NCI-H2107 treated with DMSO at 0.1 percent for 48 hours (cell line): ENCODE results near the gene LARP6.
"Not testable (repeated sequence)": the region's sequence is repeated elsewhere in the genome, so short reads cannot be mapped to it uniquely, and the experiment has no call there.

Experiments used
- DNase-seq: peaks from one replicate; lab custom pipeline; 2025; ENCODE audit not compliant: unreplicated experiment; lab: John Stamatoyannopoulos, UW

The LARP6 gene

DNA sequence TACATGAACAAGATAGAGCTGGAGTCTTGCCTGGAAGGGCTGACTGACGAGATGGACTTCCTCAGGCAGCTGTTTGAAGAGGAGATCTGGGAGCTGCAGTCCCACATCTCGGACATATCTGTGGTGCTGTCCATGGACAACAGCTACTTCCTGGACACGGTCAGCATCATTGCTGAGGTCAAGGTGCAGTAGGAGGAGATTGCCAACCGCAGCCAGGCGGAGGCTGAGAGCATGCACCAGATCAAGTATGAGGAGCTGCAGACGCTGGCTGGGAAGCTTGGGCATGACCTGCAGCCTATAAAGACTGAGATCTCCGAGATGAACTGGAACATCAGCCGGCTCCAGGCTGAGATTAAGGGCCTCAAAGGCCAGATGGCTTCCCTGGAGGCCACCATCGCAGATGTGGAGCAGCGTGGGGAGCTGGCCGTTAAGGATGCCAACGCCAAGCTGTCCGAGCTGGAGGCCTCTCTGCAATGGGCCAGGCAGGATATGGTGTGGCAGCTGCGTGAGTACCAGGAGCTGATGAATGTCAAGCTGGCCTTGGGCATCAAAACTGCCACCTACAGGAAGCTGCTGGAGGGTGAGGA is 5.5 kb upstream of the LARP6 start:
- no peak for DNase-seq

DNA sequence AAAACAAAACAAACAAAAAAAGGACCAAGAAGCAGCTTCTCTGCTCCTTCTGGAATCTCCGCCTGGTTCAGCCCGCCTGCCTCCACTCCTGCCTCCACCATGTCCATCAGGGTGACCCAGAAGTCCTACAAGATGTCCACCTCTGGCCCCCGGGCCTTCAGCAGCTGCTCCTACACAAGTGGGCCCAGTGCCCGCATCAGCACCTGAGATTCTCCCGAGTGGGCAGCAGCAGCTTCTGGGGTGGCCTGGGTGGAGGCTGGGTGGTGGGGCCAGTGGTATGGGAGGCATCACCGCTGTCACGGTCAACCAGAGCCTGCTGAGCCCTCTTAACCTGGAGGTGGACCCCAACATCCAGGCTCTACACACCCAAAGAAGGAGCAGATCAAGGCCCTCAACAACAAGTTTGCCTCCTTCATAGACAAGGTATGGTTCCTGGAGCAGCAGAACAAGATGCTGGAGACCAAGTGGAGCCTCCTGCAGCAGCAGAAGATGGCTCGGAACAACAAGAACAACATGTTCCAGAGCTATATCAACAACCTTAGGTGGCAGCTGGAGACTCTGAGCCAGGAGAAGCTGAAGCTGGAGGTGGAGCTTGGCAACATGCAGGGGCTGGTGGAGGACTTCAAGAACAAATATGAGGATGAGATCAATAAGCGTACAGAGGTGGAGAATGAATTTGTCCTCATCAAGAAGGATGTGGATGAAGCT is 4.8 kb upstream of the LARP6 start:
- not testable (repeated sequence) for DNase-seq

DNA sequence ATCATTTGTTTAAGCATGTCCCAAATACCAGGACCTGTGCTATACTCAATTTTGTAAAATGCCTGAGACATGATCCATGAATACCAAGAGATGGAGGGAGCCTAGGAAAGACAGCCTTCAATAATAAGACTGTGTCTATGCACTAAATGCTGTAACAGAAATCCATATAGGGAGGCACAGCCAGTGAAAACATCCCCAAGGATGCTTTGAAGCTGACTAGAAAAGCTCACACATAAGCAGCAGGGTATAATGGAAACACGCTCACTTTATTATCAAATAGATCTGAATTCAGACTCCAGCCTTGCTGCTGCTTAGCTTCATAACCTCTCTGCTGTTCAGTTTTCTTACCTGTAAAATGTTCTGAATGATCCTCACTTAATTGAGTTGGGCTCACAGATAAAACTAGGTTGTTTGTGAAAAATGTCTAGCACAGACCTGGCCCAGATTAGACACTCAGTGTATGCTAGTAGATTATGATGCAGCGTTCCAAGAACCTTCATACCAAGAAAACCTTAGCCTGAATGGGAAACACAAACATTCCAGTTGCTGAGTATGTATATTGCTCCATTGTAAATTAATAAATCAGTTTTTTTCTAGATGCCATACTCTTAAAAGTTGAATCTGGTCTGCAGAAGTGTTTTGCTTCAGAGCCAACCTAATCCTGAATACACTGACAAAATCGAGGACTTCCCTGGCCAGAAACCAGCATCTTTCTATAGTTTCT is 3.8 kb upstream of the LARP6 start:
- DNase-seq: no peak

DNA sequence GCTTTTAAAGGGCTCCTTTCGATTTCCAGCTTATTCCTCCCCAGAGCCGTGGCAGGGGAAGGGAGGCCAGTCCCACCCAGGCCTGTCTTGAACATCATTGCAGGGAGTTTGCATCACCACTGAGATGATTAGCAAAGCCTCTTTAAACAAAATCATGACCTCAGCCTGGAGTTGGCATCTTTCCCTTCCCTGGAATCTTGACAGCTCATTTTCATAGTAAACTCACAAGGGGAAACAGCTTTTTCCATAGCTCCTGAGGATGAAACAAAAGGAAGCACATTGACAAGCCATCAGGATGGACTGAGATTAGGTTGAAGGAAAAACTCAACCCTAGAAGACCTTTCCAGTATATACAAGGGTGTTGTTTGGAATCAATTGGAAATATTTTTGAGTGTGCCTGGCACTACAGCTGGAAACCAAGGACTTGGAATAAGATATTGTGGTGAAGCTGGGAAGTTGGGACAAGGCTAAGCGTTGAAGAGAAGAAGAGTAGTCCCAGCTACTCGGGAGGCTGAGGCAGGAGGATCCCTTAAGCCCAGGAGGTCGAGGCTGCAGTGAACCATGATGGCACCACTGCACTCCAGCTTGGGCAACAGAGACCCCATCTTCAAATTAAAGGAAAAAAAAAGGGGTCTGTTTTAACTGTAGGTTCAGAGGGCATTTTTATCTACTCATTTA is 3.1 kb upstream of the LARP6 start:
- no peak for DNase-seq

DNA sequence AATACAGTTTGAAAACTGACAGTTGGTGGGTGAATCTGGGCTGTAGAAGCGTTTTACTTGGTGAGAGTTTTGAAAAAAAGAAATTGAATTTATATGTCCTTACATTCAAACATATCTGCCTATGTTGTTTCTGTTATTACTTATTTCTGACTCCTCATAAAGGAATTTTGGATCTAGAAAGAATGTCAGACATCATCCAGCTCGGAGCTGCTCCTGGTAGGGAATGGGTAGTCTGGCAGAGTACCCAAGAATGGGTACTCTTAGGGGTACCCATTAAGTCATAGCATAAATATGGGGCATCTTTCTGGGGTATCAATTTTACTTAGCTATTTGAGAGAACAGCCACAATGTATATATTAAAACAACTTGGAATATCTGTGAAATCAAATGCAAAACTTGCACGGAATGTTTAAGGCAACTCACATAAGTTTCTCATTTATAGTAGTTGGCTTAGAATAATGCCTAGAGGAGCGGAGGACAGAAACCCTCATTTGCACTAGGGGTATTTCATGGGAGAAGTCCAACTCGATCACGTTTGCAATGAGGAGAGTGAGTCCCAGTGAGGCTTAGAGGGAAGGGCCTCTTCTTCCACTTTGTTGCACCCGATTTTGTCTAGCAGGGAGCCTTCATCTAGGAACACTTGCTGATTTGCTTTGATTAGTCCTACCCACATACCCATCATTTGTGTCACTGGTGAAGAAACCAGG is 2.4 kb upstream of the LARP6 start:
- DNase-seq: no peak

DNA sequence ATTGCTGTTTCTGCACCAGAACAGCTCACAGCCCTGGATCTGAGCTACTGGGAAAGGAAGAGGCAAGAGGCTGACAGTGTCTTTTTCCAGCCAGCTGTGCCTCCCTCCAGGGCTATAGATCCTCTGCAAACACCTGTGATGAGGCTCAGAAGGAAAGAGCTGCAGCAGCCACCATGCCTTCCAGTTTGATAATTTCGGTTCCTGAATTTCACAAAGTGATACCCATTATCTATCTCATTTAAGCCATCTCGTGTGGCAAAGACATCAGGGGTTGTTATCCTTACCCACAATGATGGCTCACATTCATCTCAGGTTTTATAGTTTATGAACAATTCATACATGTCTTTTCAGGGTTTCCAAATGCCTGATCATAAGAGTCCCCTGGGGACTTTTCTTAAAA is 1.8 kb upstream of the LARP6 start:
- no peak for DNase-seq

DNA sequence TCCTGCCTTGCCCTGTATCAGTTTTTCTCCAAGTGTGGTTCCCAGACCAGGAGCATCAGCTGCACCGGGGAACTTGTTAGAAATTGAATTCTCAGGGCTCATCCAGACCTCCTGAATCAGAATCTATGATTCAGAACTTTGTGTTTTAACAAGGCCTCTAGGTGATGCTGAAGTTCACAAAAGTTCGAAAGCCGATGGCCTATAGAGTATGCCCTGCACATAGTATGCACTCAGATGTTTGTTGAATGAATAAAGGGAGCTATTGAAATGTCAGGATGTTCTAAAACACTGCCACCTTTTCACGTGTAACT is 664 bp upstream of the LARP6 start:
- no peak for DNase-seq

DNA sequence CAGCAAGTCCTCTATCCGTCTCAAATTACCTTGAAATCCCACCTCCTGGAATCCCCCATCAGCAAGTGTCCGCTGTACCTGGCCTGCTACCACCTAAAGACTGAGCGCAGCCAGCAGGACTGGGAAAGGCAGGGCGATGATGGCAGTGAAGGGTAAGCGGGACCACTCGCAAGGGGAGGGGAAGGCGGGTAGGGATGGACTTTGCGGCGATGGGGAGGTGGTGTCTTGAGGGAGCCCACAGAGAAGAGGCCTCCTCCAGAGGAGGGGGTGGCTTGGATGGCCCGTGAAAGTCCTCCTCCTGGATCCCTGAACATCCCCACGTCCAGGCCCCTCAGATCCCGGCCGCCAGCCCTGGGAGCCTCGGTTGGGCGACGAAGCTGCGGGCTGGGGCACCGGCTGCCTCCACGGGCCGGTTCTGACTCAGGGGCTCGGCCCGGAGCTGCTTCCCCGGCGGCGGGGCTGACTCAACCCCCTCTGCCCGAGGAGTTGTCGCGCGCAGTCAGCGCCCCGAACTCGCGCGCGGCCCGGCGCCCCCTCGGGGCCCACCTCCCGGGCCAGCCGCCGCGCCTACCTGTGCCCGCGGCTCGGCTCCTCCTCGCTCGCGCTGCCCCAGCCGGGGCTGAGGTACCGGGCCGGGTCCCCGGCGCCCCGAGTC is 512 bp downstream of the LARP6 start:
- no peak for DNase-seq

DNA sequence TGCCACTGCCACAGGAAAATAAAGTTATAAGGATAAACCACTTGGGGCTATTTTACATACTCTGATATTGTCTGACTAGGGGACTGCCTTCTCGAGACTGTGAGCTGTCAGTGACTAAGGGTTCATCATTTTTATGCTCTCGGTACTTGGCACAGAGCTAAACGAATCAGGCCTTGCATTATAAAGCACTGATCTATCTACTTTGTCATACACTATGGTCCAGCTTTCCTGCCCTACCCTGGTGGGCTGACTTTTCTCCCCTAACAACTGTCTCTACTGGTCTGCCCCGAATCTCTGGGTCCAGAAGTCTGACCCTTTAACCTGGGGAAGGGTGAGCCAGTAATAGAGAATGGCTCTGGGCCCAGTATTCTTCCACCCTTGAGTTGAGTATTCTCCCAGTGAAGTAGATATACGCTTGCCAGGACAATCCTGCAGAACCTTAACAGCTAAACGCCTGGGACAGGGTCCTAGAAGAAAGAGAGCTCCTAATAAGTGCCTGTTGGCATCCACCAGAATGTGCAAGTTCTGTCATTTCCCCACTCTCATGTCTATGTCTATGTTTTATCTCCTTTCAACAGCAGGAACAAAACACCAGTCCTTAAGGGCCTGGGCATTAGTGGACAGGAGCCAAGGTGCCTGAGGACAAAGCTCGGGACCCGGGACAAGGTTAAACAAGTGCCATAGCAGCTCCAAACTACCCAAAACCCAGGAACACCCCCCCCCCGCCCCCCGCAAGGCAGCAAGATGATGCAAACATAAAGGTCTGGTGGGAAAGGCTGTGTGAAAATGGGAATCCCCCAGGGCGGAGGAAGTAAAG is 1.2 kb downstream of the LARP6 start:
- no peak for DNase-seq

DNA sequence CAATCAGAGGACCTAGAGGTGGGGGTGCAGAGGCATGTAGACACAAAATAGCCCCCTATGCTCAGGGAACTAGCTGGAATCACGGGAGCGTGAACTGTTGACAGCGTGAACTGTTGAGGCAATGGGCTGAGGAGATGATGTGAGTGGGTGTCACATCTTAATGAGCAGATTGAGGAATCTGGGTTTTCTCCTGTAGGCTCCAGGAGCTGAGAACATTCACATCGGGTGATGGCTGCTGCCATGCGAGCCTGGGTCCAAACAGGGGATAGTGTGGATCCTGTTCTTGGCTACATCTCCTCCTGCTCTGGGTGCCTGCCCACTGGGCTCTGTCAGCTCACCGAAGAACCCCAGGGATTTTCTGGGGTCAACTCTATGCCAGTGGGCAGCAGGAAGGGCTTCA is 2.1 kb downstream of the LARP6 start:
- DNase-seq: no peak

DNA sequence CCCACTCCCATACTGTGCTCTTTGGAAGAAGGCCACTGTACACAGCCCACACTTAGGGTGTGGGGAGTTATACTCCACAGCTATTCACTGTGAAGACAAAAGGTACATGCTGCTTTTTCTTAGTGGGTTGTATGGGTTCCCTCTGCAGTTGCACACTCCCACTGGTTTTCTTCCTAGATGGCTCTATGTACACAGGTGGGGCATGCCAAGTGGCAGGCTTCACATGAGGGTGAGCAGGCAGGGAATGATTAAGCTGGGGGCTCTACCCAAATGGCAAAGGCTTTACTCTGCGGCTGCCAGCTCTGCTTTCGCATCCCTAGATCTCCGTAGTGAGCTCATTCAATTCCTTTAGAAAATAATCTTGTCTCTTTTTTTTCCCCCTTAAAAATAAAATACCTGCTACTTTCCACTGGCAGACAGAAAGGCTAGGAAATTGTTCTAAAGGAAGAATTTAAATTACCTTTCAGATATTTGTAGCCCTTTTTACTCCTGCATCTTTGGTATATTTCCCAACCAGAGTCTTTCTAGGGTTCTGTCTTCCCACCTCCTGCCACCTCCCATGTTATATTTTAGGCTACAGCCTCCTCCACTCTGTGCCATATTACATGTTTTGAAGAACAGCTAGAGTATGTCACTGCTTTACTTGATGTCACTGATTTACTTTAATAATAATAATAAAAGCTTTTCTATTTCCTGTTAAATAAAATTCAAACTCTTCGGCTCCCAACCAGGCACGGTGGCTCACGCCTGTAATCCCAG is 8.2 kb downstream of the LARP6 start:
- DNase-seq: no peak

DNA sequence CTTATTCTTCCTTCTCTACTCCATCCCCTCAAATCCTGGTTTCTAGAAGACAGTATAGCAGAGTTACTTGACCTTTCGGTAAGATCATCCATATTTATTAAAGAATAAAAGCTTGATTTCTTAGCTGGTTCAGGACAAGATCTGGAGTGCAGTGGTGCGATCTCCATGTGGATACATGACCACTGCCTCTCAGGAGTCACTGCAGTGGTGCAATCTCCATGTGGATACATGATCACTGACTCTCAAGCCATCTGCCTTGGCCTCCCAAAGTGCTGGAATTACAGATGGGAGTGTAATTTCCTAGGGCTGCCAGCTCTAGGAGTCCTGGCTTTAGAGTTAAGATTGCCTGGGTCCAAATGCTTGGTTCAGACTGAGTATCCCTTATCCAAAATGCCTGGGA is 16.5 kb downstream of the LARP6 start:
- DNase-seq: no peak

DNA sequence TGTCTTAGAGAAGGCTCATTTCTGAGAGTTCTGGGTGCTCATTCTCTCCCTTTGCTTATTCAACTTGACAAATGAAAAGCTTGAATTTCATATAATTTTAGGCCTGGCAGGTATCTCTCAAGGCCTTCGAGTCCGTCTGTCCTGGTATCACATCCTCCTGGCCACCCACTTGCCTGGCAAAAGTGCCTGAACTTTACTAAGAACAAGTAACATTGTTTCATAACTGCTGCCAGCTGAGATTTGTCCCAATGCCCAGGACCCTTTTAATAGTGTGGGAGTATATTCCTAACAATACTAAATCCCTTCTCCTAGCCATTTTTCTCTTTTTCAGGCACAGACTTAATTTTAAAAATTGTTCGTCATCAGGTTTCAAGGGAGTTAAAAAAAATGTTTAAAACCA is 18.1 kb downstream of the LARP6 start:
- no peak for DNase-seq

DNA sequence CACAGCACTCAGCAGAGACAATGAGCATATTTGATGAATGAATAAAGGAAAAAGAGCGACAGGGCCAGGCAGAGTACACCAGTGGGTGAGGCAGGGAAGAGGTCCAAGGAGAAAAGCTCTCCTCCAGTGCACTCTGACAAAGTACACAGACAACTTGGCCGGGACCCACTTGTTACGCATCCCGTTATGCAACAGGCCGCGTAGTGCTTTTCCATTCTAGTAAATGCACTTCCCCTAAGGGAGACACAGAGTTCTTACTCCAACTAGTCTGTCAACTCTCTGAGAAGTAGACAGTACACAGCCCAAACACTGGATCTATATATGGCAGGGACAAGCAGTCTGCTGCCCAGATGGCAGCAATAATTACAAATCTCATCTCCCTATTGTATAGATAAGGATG is 18.5 kb downstream of the LARP6 start:
- DNase-seq: no peak

DNA sequence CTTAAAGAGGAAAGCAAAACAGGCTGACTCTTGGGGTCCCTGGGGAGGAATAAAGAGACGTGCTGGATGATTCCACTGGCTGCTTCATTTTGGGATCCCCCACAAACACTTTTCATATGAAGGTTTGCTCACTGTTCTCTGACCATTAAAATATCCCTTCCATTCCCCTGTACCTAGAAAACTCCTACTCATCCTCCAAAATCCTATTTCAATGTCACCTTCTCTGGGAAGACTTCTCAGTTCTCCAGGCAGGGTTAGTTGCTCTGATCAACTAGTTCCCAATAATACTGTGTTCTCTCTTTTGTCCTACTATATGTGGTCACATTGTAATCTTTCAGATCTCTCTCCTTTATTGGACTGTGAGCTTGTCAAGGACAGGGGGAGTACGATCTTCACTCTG is 19.0 kb downstream of the LARP6 start:
- no peak for DNase-seq

DNA sequence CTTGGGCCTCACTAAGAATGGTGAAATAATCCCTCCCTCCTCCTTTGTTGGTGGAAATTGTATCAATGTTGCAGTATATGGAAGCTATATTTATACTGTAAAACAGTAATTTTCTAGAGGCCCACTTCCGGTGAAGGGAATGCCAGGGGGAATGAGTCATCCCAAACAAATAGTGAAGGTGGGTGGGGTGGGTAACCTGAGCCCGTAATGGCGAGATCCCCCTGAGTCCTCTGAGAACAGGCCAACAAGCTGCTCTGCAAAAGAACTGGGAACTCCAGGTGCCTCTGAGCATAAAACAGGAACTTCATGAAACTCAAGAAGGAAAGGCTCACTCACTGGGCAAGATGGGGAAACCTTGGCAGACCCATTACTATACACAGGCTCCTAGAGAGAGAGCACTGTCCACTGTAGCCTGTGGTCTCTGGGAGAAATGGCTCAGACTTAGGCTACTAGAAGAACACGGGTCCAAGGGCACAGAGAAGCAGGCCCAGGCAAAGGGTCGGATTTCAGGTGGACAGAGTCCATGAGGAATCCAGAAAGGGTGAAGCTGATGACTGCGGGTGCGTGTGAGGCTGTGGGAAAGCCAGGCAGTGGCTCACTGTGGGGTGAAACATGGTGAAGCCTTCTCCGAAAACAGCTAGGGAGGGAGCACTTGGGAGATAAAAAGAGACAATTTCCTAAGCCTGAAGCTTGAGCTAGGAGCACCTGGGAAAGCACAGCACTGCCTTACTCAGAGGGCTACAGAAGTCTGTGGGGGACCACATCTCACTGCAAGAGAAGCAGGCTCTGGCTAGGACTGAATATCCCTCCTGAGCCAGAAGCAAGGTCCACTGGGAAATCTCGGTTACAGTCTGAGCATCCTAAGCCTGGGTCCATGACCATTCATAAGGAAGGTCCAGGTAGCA is 19.8 kb downstream of the LARP6 start:
- no peak for DNase-seq

DNA sequence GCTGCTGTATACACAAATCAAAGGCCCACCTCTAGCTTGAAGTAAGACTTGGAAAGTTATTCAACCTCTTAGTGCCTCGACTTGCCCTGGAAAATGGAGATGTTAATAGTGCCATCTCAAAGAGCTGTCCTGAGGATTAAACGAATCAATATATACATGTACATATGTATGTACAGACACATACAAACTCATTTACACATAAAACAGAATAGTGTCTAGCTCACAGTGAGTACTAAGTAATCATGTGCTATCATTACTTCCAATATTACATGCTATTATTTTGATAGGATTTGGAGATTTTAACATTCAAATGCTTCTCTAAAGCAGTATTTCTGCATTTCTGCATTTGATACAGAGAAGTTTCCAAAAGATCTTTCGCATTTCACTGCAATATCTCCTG is 20.5 kb downstream of the LARP6 start:
- DNase-seq: no peak

DNA sequence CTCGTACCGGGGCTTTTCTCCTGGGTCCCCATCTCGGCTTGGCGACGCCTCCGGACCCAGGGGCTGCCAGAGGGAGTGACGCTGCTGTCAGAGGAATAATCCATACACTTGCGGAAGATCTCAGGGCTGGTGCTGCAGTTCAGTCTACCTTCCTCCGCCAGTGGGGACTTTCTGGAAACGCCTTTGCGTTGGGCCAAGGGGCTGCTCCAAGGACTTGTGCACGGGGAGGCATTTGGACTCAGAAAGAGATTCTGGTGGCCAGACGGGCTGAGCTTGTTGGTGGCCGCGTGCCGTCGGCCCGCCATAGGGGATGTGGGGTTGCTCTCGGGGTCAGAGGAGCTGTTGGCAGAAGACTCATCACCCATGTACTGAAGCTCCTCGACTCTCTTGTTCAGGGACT is 21.8 kb downstream of the LARP6 start:
- no peak for DNase-seq
